Tibial artery (tissue), 4 donors: ENCODE results near the gene DSCAM.

ENCODE experiments used
- DNase-seq, 2 donors: peaks; one replicate each; pipeline ENCODE4 v3.0.0-alpha.2; 2019
- H3K27ac ChIP-seq, 2 donors: fragments of 200-600 bp; sonication (generic) in 1 of 2; 1 replicate in 1 of 2; 2 replicates in 1 of 2; pipeline ENCODE4 v1.5.1; 2018 to 2019; ENCODE audit warnings: mild to moderate bottlenecking in 1 of 2
- H3K27me3 ChIP-seq, 2 donors: fragments of 200-600 bp; sonication (generic) in 1 of 2; one replicate each; pipeline versions ENCODE4 v1.5.1 to v1.6.0; 2016 to 2019
- H3K36me3 ChIP-seq, 3 donors: fragments of 200-600 bp; sonication (generic) in 2 of 3; one replicate each; pipeline ENCODE4 v1.5.1; 2016 to 2019; ENCODE audit warnings: mild to moderate bottlenecking in 2 of 3
- H3K4me1 ChIP-seq, 4 donors: fragments of 200-600 bp; sonication (generic) in 2 of 4; 1 replicate in 3 of 4; 2 replicates in 1 of 4; pipeline ENCODE4 v1.5.1; 2016 to 2019
- H3K4me3 ChIP-seq, 2 donors: fragments of 200-600 bp; sonication (generic) in 1 of 2; 1 replicate in 1 of 2; 2 replicates in 1 of 2; pipeline ENCODE4 v1.5.1; 2018 to 2019; ENCODE audit warnings: mild to moderate bottlenecking in 2 of 2
- H3K9me3 ChIP-seq, 3 donors: fragments of 200-600 bp; sonication (generic) in 1 of 3; one replicate each; pipeline ENCODE4 v1.5.1; 2016 to 2019
- intact Hi-C: fragments of 100-400 bp; cut with DNase I; formaldehyde crosslinking; loops from one replicate; pipeline ENCODE4 v1.15.0; 2023; ENCODE audit warnings: low total_unique reads
- TF ChIP-seq, protein P1 (sequence below), 2 experiments: fragments of 200-600 bp in 1 of 2; fragments of 450-650 bp in 1 of 2; IDR thresholded peaks; one replicate each; pipeline ENCODE4 v1.5.1; 2017 to 2019; ENCODE audit warnings: antibody characterized with exemption in 2 of 2, mild to moderate bottlenecking in 1 of 2, moderate library complexity in 1 of 2

DSCAM gene

DNA sequence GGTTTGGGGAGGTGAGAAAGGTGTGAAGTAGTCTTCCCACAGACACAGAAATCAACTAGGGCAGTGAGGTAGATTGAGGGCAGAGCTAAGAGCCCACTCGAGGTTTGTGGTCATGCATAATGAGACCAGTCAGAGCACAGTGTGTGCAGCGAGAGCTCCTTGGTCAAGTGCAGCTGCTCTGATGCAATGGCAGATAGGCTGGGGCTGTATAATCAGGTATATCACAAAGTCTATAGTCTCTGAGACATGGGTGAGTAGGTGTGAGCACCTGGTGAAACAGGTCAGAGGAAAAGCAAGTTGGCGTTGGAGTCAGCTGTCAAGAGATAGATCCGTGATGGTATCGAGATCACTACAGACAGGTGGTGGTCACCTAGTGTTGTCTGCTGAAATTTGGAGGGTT, 17.6 kb downstream of the DSCAM start:
- H3K4me1 ChIP-seq: no peaks in the 10 kb centered on the region

DNA sequence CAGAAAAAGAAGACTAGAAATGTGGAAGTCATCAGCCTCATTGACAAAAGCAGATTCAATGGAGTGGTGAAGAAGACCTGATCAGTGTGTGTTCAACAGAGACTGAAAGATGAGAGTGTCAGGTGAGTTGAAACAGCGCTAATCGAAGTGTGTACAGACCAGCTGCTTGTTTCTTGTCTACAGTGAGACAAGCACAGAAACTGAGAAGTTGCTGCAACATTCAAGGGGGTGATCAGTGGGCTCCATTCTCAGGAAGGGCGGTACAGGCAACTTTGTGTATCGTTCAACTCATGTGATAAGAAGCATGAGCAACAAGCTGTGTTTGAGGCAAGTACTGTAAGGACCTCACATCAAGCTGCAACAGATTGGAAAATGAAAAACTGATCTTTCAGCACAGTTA, 19.4 kb downstream of the DSCAM start:
- intact Hi-C loops: no loop called here
- no peaks in the 10 kb centered on the region for H3K9me3 ChIP-seq
- TF ChIP-seq, protein P1, sequence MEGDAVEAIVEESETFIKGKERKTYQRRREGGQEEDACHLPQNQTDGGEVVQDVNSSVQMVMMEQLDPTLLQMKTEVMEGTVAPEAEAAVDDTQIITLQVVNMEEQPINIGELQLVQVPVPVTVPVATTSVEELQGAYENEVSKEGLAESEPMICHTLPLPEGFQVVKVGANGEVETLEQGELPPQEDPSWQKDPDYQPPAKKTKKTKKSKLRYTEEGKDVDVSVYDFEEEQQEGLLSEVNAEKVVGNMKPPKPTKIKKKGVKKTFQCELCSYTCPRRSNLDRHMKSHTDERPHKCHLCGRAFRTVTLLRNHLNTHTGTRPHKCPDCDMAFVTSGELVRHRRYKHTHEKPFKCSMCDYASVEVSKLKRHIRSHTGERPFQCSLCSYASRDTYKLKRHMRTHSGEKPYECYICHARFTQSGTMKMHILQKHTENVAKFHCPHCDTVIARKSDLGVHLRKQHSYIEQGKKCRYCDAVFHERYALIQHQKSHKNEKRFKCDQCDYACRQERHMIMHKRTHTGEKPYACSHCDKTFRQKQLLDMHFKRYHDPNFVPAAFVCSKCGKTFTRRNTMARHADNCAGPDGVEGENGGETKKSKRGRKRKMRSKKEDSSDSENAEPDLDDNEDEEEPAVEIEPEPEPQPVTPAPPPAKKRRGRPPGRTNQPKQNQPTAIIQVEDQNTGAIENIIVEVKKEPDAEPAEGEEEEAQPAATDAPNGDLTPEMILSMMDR (IDR thresholded peaks at IDR 0.05): no peak
- H3K36me3 ChIP-seq: no peaks in the 10 kb centered on the region
- no peak overlapping the region for H3K27ac ChIP-seq
- H3K4me3 ChIP-seq: no peak overlapping the region
- DNase-seq: no peak
- no peaks in the 10 kb centered on the region for H3K27me3 ChIP-seq
- H3K4me1 ChIP-seq: no peaks in the 10 kb centered on the region

More for the DNA sequence above, 17.6 kb downstream of the DSCAM start:
- no peak for DNase-seq
- TF ChIP-seq, protein P1 (IDR thresholded peaks at IDR 0.05): no peak
- Histone ChIP-seq H3K4me3 (no peak overlapping the region), H3K36me3 (no peaks in the 10 kb centered on the region), H3K27ac (no peak overlapping the region), H3K27me3 (no peaks in the 10 kb centered on the region), H3K9me3 (no peaks in the 10 kb centered on the region)
- intact Hi-C loops: no loop called here

GRCh38 chr21:40819071-40819900, 27.7 kb downstream of the DSCAM start:
- intact Hi-C loops: no loop called here
- no peak overlapping the region for H3K27ac ChIP-seq
- no peaks in the 10 kb centered on the region for H3K4me1 ChIP-seq
- H3K36me3 ChIP-seq: no peaks in the 10 kb centered on the region
- DNase-seq: no peak
- TF ChIP-seq, protein P1 (IDR thresholded peaks at IDR 0.05): no peak
- H3K27me3 ChIP-seq: no peaks in the 10 kb centered on the region
- no peaks in the 10 kb centered on the region for H3K9me3 ChIP-seq
- H3K4me3 ChIP-seq: no peak overlapping the region

GRCh38 chr21:40813918-40814317, 33.0 kb downstream of the DSCAM start:
- Histone ChIP-seq H3K9me3 (no peaks in the 10 kb centered on the region), H3K4me1 (no peaks in the 10 kb centered on the region), H3K27me3 (no peaks in the 10 kb centered on the region), H3K27ac (no peak overlapping the region), H3K36me3 (no peaks in the 10 kb centered on the region), H3K4me3 (no peak overlapping the region)
- TF ChIP-seq, protein P1 (IDR thresholded peaks at IDR 0.05): no peak
- intact Hi-C loops: no loop called here
- no peak for DNase-seq

GRCh38 chr21:40809673-40810197, 37.2 kb downstream of the DSCAM start:
- intact Hi-C loops: no loop called here
- TF ChIP-seq, protein P1 (IDR thresholded peaks at IDR 0.05): no peak
- no peaks in the 10 kb centered on the region for H3K4me1 ChIP-seq

More at GRCh38 chr21:40809673-40810197, 37.2 kb downstream of the DSCAM start:
- Histone ChIP-seq H3K36me3 (no peaks in the 10 kb centered on the region), H3K9me3 (no peaks in the 10 kb centered on the region), H3K4me3 (no peak overlapping the region), H3K27ac (no peak overlapping the region), H3K27me3 (no peaks in the 10 kb centered on the region)
- no peak for DNase-seq
